Lower leg skin (tissue), 4 donors: ENCODE measurements around the gene SRD5A2. TPM values are rescaled to one million over a fixed set of nuclear protein-coding genes. Genes with fewer than 3 reads are reported as not detected.

Experiments used
- DNase-seq, 2 donors: peaks; one replicate each; pipeline ENCODE4 v3.0.0-alpha.2; 2019; ENCODE audit warnings: low spot score in 2 of 2
- H3K4me3 ChIP-seq: fragments of 200-600 bp; sonication (generic); 2 replicates; pipeline ENCODE4 v1.5.1; 2017; ENCODE audit warnings: mild to moderate bottlenecking, low read depth; ENCODE audit not compliant: poor library complexity, severe bottlenecking
- POLR2A ChIP-seq, 2 donors: fragments of 450-650 bp; IDR thresholded peaks; one replicate each; pipeline ENCODE4 v1.6.1; 2016 to 2017; ENCODE audit warnings: antibody characterized with exemption in 2 of 2, mild to moderate bottlenecking in 1 of 2, moderate library complexity in 1 of 2
- WGBS, 2 donors: methylation state at CpG; one replicate each; pipeline ENCODE4 v1.1.5; 2018; 5-methylcytosine and 5-hydroxymethylcytosine counted together
- intact Hi-C: fragments of 100-400 bp; cut with DNase I; formaldehyde crosslinking; loops from one replicate; pipeline ENCODE4 v1.15.0; 2023; ENCODE audit warnings: low total_unique reads
- total RNA-seq, 4 donors: library from RNA; depleted of rRNA; stranded (reverse); fragments of >200 nt; gene quantifications; one replicate each; pipeline ENCODE4 v1.1.0, GENCODE V29; 2016
- TF ChIP-seq, protein P1 (sequence below), 3 donors: fragments of 450-650 bp; IDR thresholded peaks; one replicate each; pipeline ENCODE4 v1.5.1; 2016; ENCODE audit warnings: antibody characterized with exemption in 3 of 3, mild to moderate bottlenecking in 3 of 3, moderate library complexity in 2 of 3

The SRD5A2 gene
- total RNA-seq, 4 donors from 2014 or later = not detected

DNA sequence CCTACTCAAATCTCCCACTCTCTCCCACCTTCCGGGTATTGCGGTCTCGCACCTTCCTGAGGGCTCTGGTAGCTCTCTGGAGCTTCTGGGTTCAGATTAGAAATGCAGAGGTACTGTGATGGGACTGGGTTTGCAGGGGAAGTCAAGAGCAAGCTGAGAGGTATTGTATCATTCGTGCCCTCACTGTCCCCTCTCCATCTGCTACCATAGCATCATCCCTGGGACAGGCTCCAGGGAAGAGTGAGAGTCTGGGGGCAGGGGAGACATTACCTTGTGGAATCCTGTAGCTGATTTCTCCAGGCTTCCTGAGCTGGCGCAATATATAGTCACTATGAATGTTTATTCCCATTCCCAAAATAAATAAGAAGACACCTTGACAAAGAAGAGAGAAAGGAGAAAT lies 49.6 kb downstream of the SRD5A2 start:
- 88% methylated on average over 5 of the region's 5 CpGs for WGBS, 2 donors
- H3K4me3 ChIP-seq = no peak overlapping the region
- intact Hi-C loops = no loop called here
- DNase-seq = no peak
- no peak for TF ChIP-seq POLR2A (IDR thresholded peaks at IDR 0.05)
- TF ChIP-seq, protein P1, sequence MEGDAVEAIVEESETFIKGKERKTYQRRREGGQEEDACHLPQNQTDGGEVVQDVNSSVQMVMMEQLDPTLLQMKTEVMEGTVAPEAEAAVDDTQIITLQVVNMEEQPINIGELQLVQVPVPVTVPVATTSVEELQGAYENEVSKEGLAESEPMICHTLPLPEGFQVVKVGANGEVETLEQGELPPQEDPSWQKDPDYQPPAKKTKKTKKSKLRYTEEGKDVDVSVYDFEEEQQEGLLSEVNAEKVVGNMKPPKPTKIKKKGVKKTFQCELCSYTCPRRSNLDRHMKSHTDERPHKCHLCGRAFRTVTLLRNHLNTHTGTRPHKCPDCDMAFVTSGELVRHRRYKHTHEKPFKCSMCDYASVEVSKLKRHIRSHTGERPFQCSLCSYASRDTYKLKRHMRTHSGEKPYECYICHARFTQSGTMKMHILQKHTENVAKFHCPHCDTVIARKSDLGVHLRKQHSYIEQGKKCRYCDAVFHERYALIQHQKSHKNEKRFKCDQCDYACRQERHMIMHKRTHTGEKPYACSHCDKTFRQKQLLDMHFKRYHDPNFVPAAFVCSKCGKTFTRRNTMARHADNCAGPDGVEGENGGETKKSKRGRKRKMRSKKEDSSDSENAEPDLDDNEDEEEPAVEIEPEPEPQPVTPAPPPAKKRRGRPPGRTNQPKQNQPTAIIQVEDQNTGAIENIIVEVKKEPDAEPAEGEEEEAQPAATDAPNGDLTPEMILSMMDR (IDR thresholded peaks at IDR 0.05) = no peak

DNA sequence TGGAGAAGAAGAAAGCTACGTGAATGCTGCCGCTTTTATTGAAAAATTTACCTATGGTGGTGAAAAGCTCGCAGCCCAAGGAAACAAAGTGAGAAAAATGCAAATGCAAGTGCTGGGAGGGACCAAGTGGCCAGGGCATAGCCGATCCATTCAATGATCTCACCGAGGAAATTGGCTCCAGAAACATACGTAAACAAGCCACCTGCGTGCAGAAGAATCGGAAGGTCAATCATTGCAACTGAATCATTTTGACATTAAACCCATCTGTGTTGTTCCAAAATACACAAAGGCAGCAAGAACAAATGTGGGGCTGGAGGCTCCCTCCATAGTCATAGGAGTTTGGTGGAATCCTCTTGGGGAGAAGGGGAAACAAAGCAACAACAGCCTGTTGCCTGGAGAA lies 51.5 kb downstream of the SRD5A2 start:
- TF ChIP-seq POLR2A (IDR thresholded peaks at IDR 0.05) = no peak
- TF ChIP-seq, protein P1 (IDR thresholded peaks at IDR 0.05) = no peak
- DNase-seq = no peak
- WGBS, 2 donors = 87 to 90% methylated on average over 8 of the region's 8 CpGs
- H3K4me3 ChIP-seq = no peak overlapping the region
- intact Hi-C loops = no loop called here

- H3K4me3 ChIP-seq = no peak overlapping the region
- DNase-seq = no peak
- TF ChIP-seq, protein P1 (IDR thresholded peaks at IDR 0.05) = no peak
- no peak for TF ChIP-seq POLR2A (IDR thresholded peaks at IDR 0.05)
- 93 to 95% methylated on average over 6 of the region's 6 CpGs for WGBS, 2 donors
- intact Hi-C loops = no loop called here
These were observed 51.9 kb downstream of the SRD5A2 start for GRCh38 chr2:31528823-31529222.

GRCh38 chr2:31526946-31527732 lies 53.6 kb downstream of the SRD5A2 start:
- WGBS, 2 donors = 68 to 75% methylated on average over 15 of the region's 15 CpGs
- intact Hi-C loops = no loop called here
- DNase-seq = no peak
- TF ChIP-seq, protein P1 (IDR thresholded peaks at IDR 0.05) = no peak
- TF ChIP-seq POLR2A (IDR thresholded peaks at IDR 0.05) = no peak
- no peak overlapping the region for H3K4me3 ChIP-seq

DNA sequence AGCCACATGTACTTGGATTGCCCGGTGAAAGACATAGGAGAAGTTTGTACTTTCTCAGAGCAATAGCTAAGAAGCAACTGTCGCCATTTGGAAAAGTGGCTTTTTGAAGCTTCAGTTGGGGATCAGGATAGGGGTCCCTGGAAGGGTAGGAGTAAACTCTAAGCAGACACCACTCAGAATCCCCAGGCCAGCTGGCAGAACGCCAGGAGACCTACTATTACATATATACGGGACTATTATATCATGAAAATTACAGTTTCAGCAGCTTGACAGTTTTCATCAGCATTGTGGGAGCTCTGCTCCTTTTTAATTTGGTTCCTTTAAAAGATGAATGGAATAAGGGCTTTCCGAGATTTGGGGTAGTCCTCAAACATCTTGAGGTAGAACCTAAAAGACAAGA lies 54.9 kb downstream of the SRD5A2 start:
- intact Hi-C loops = no loop called here
- H3K4me3 ChIP-seq = no peak overlapping the region
- 63 to 65% methylated on average over 5 of the region's 5 CpGs for WGBS, 2 donors
- TF ChIP-seq POLR2A (IDR thresholded peaks at IDR 0.05) = no peak
- TF ChIP-seq, protein P1 (IDR thresholded peaks at IDR 0.05) = no peak
- DNase-seq = no peak

GRCh38 chr2:31524592-31524991 lies 56.1 kb downstream of the SRD5A2 start:
- 92 to 94% methylated on average over 4 of the region's 4 CpGs for whole genome bisulfite sequencing, 2 donors
- no peak overlapping the region for H3K4me3 ChIP-seq
- no peak for DNase-seq
- TF ChIP-seq POLR2A (IDR thresholded peaks at IDR 0.05) = no peak
- TF ChIP-seq, protein P1 (IDR thresholded peaks at IDR 0.05) = no peak
- intact Hi-C loops = no loop called here
